SK-N-SH (cell line): Measurements from ENCODE around the gene ZNF493. TPM values are rescaled to one million over a fixed set of nuclear protein-coding genes. Genes with fewer than 3 reads are reported as not detected.

Source experiments
- CTCF ChIA-PET: fragments of 300-600, 350-600 bp; formaldehyde crosslinking; extraction: SDS; loops from one replicate; lab custom pipeline; 2021; lab: Yijun Ruan, JAX
- POLR2A ChIA-PET: fragments of 350-600 bp; sonication (Branson Sonifier 250); formaldehyde crosslinking; extraction: SDS; loops from one replicate; lab custom pipeline; 2020; ENCODE audit warnings: antibody characterized with exemption, inconsistent platforms; lab: Yijun Ruan, JAX
- DNase-seq: peaks from one replicate; pipeline ENCODE4 v3.0.0; 2012
- H2AFZ ChIP-seq: fragments of 200-600 bp; sonication (generic); 2 replicates; pipeline ENCODE4 v1.8.1; 2016; ENCODE audit warnings: antibody characterized with exemption, mild to moderate bottlenecking, low read depth
- H3F3A ChIP-seq: fragments of 200-600 bp; sonication (generic); replicated peaks from 2 replicates; pipeline ENCODE3; 2016; ENCODE audit warnings: antibody characterized with exemption, mild to moderate bottlenecking; ENCODE audit not compliant: insufficient read depth
- H3K27ac ChIP-seq, 2 experiments: fragments of 200-500 bp in 1 of 2; fragments of 200-600 bp in 1 of 2; sonication (Bioruptor generic) in 1 of 2; sonication (generic), shearing (Covaris generic) in 1 of 2; 2 replicates each; pipeline versions ENCODE4 v1.5.1 to v1.6.1; 2014 to 2016; ENCODE audit warnings: low read depth in 2 of 2, inconsistent platforms in 1 of 2, low read length in 1 of 2, mild to moderate bottlenecking in 1 of 2, mixed read lengths in 1 of 2
- H3K27me3 ChIP-seq: fragments of 200-600 bp; sonication (generic), shearing (Covaris generic); 2 replicates; pipeline ENCODE4 v1.6.1; 2016; ENCODE audit warnings: mixed run types; ENCODE audit not compliant: insufficient read depth
- H3K36me3 ChIP-seq, 2 experiments: fragments of 200-500 bp in 1 of 2; fragments of 200-600 bp in 1 of 2; sonication (Bioruptor generic) in 1 of 2; sonication (generic) in 1 of 2; replicated peaks in 1 of 2; 2 replicates each; pipeline versions ENCODE3 to v1.5.1; 2014 to 2016; ENCODE audit warnings: low read length in 1 of 2, mild to moderate bottlenecking in 1 of 2; ENCODE audit not compliant: insufficient read depth in 2 of 2, control insufficient read depth in 1 of 2
- H3K4me1 ChIP-seq, 2 experiments: fragments of 200-500 bp in 1 of 2; fragments of 200-600 bp in 1 of 2; sonication (Bioruptor generic) in 1 of 2; sonication (generic), shearing (Covaris generic) in 1 of 2; 2 replicates each; pipeline versions ENCODE4 v1.5.1 to v1.6.1; 2014 to 2016; ENCODE audit warnings: low read depth in 1 of 2, low read length in 1 of 2, mixed run types in 1 of 2; ENCODE audit not compliant: insufficient read depth in 2 of 2, control insufficient read depth in 1 of 2
- H3K4me2 ChIP-seq: fragments of 200-600 bp; sonication (generic), shearing (Covaris generic); 2 replicates; pipeline ENCODE4 v1.6.1; 2017; ENCODE audit warnings: mixed run types
- H3K4me3 ChIP-seq, 2 experiments: fragments of 200-500 bp in 1 of 2; fragments of 200-600 bp in 1 of 2; sonication (Bioruptor generic) in 1 of 2; sonication (generic), shearing (Covaris generic) in 1 of 2; 2 replicates each; pipeline versions ENCODE4 v1.5.1 to v1.8.1; 2014 to 2016; ENCODE audit warnings: low read depth in 2 of 2, inconsistent platforms in 1 of 2, low read length in 1 of 2, mild to moderate bottlenecking in 1 of 2, mixed read lengths in 1 of 2, moderate library complexity in 1 of 2
- H3K79me2 ChIP-seq: fragments of 200-600 bp; sonication (generic); 2 replicates; pipeline ENCODE4 v1.8.1; 2017; ENCODE audit warnings: mild to moderate bottlenecking; ENCODE audit not compliant: insufficient read depth
- H3K9ac ChIP-seq: fragments of 200-600 bp; sonication (generic); 2 replicates; pipeline ENCODE4 v1.6.1; 2017; ENCODE audit warnings: mixed run types
- H3K9me2 ChIP-seq: fragments of 200-600 bp; sonication (generic); 2 replicates; pipeline ENCODE4 v1.6.1; 2017; ENCODE audit warnings: mixed run types
- H3K9me3 ChIP-seq: fragments of 200-600 bp; sonication (generic); 2 replicates; pipeline ENCODE4 v1.6.1; 2017; ENCODE audit warnings: mixed run types, mild to moderate bottlenecking, moderate library complexity
- H4K20me1 ChIP-seq: fragments of 200-600 bp; sonication (generic); 2 replicates; pipeline ENCODE4 v1.6.1; 2017; ENCODE audit warnings: mild to moderate bottlenecking, mixed run types; ENCODE audit not compliant: insufficient read depth
- CTCF ChIP-seq: fragments of 200-600 bp; sonication (generic); IDR thresholded peaks from 2 replicates; pipeline ENCODE4 v1.6.1; 2017; ENCODE audit warnings: antibody characterized with exemption, mild to moderate bottlenecking, moderate library complexity
- FOXJ3 ChIP-seq: sonication (generic); formaldehyde crosslinking; IDR thresholded peaks from 2 replicates; pipeline ENCODE4 v1.5.1; 2020; ENCODE audit warnings: mild to moderate bottlenecking, missing genetic modification reagents
- GATA2 ChIP-seq: sonication (generic); formaldehyde crosslinking; IDR thresholded peaks from 2 replicates; pipeline ENCODE4 v1.5.0; 2020; ENCODE audit warnings: mild to moderate bottlenecking, missing genetic modification reagents
- IRF3 ChIP-seq: fragments of 150-350 bp; IDR thresholded peaks from 2 replicates; pipeline ENCODE4 v1.6.1; 2016; ENCODE audit warnings: mild to moderate bottlenecking, low read depth, low read length
- JUND ChIP-seq: IDR thresholded peaks from 2 replicates; pipeline ENCODE4 v1.4.0; 2012
- MEF2A ChIP-seq: IDR thresholded peaks from 2 replicates; pipeline ENCODE4 v1.4.0; 2012; ENCODE audit warnings: low read depth, borderline replicate concordance
- MXI1 ChIP-seq: IDR thresholded peaks from 2 replicates; pipeline ENCODE4 v1.6.1; 2012; ENCODE audit warnings: mild to moderate bottlenecking, low read depth, low read length, improper control_type of control experiment
- POLR2AphosphoS5 ChIP-seq: IDR thresholded peaks from 2 replicates; pipeline ENCODE4 v1.6.1; 2012; ENCODE audit warnings: low read depth, low read length
- REST ChIP-seq: IDR thresholded peaks from 2 replicates; pipeline ENCODE4 v1.6.1; 2012; ENCODE audit warnings: mild to moderate bottlenecking, low read depth, low read length, moderate library complexity
- RFX5 ChIP-seq: IDR thresholded peaks from 2 replicates; pipeline ENCODE4 v1.6.1; 2012; ENCODE audit warnings: mild to moderate bottlenecking, improper control_type of control experiment, low read length
- RXRA ChIP-seq: IDR thresholded peaks from 2 replicates; pipeline ENCODE4 v1.4.0; 2012; ENCODE audit warnings: low read depth, mild to moderate bottlenecking, borderline replicate concordance
- USF1 ChIP-seq: IDR thresholded peaks from 2 replicates; pipeline ENCODE4 v1.4.0; 2012; ENCODE audit warnings: low read depth, borderline replicate concordance
- ZBTB33 ChIP-seq: IDR thresholded peaks from 2 replicates; pipeline ENCODE4 v1.4.0; 2012; ENCODE audit warnings: low read depth, borderline replicate concordance
- WGBS: methylation state at CpG from one replicate; pipeline ENCODE4 v1.1.6; 2017; ENCODE audit warnings: low lambda C conversion rate; 5-methylcytosine and 5-hydroxymethylcytosine counted together
- polyA plus RNA-seq, 3 experiments: library from polyadenylated mRNA; depleted of rRNA; stranded (reverse); fragments of >200 nt; gene quantifications; 2 replicates each; pipeline ENCODE4 v1.2.3, GENCODE V29; 2012

Gene ZNF493
- polyA plus RNA-seq, 1 of the 3 experiments (the other 2 are of a cell fraction), result 3.7 TPM

GRCh38 chr19:21423057-21424041, 26.4 kb downstream of the ZNF493 start (continued):
- no peak for TF ChIP-seq ZBTB33

GRCh38 chr19:21430675-21431074, 33.7 kb downstream of the ZNF493 start:
- no peak overlapping the region for H3K9ac ChIP-seq
- no peaks in the 10 kb centered on the region; a peak in 1 of 4 replicates for H3K4me1 ChIP-seq
- peaks cover 17% of the 10 kb centered on the region; the same call in 1 of the 2 replicates for H3K9me3 ChIP-seq
- TF ChIP-seq JUND, result no peak
- TF ChIP-seq MEF2A, result no peak
- TF ChIP-seq IRF3, result no peak
- TF ChIP-seq RFX5, result no peak
- TF ChIP-seq USF1, result no peak
- TF ChIP-seq POLR2AphosphoS5, result no peak
- TF ChIP-seq GATA2, result no peak
- no peak for TF ChIP-seq FOXJ3 (CRISPR knock-in tag)
- TF ChIP-seq RXRA, result no peak
- TF ChIP-seq REST, result no peak
- TF ChIP-seq MXI1, result no peak
- no peak for TF ChIP-seq CTCF
- ChIA-PET CTCF (no interaction called here), POLR2A (no interaction called here)
- WGBS, result 51% methylated on average over 5 of the region's 5 CpGs
- no peak overlapping the region for H3K27ac ChIP-seq
- no peaks in the 10 kb centered on the region for H3K9me2 ChIP-seq
- no peaks in the 10 kb centered on the region for H3K79me2 ChIP-seq
- H2AFZ ChIP-seq, result no peak overlapping the region
- H4K20me1 ChIP-seq, result no peaks in the 10 kb centered on the region
- no peak overlapping the region for H3K4me3 ChIP-seq
- no peaks in the 10 kb centered on the region for H3K27me3 ChIP-seq
- no peak overlapping the region for H3K4me2 ChIP-seq
- peaks cover 4% of the 10 kb centered on the region for H3F3A ChIP-seq
- DNase-seq, result no peak
- H3K36me3 ChIP-seq, result no peaks in the 10 kb centered on the region
